Epithelial cell of esophagus (primary cell): Measurements from ENCODE around the gene LIN37.
A peak's percentile ranks its signal among the peaks of the same experiment; 100 is the strongest.

Experiments used
- DNase-seq: peaks from one replicate; pipeline ENCODE4 v3.0.0; 2010; ENCODE audit warnings: low read depth
- H3K4me3 ChIP-seq: 2 replicates; pipeline ENCODE4 v1.5.1; 2011; ENCODE audit warnings: mild to moderate bottlenecking, low read length, control low read depth
- TF ChIP-seq, protein P1 (sequence below): IDR thresholded peaks from 2 replicates; pipeline ENCODE4 v1.5.1; 2011; ENCODE audit warnings: low read depth, mild to moderate bottlenecking, low read length, control low read depth, inconsistent platforms; ENCODE audit not compliant: insufficient read depth; ENCODE audit errors: missing control alignments

The LIN37 gene

DNA sequence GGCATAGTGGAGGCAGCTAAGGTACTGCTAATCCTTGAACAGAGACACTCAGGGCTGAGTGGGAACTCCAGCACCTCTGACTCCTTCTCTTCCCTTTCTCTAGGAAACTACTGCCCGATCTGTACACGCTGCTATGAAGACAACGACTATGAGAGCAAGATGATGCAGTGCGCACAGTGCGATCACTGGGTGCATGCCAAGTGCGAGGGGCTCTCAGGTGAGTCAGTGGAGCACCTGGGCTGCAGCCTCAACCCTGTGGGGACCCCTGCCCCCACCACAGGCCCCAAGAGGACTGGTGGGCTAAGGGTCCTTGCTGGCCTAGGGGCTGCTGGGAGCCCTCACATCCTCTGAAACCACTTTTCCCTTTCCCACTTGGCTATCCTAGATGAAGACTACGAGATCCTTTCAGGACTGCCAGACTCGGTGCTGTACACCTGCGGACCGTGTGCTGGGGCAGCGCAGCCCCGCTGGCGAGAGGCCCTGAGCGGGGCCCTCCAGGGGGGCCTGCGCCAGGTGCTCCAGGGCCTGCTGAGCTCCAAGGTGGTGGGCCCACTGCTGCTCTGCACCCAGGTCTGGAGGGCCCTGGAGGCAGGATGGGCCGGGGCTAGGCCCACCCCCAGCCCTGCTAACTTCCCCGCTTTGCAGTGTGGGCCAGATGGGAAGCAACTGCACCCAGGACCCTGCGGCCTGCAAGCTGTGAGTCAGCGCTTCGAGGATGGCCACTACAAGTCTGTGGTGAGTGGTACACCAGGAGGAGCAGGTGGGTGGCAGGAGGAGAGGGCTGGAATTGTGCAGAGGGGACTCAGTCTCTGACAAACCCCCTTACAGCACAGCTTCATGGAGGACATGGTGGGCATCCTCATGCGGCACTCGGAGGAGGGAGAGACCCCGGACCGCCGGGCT is 21.1 kb upstream of the LIN37 start:
- no peak for DNase-seq
- TF ChIP-seq, protein P1, sequence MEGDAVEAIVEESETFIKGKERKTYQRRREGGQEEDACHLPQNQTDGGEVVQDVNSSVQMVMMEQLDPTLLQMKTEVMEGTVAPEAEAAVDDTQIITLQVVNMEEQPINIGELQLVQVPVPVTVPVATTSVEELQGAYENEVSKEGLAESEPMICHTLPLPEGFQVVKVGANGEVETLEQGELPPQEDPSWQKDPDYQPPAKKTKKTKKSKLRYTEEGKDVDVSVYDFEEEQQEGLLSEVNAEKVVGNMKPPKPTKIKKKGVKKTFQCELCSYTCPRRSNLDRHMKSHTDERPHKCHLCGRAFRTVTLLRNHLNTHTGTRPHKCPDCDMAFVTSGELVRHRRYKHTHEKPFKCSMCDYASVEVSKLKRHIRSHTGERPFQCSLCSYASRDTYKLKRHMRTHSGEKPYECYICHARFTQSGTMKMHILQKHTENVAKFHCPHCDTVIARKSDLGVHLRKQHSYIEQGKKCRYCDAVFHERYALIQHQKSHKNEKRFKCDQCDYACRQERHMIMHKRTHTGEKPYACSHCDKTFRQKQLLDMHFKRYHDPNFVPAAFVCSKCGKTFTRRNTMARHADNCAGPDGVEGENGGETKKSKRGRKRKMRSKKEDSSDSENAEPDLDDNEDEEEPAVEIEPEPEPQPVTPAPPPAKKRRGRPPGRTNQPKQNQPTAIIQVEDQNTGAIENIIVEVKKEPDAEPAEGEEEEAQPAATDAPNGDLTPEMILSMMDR, result no peak

DNA sequence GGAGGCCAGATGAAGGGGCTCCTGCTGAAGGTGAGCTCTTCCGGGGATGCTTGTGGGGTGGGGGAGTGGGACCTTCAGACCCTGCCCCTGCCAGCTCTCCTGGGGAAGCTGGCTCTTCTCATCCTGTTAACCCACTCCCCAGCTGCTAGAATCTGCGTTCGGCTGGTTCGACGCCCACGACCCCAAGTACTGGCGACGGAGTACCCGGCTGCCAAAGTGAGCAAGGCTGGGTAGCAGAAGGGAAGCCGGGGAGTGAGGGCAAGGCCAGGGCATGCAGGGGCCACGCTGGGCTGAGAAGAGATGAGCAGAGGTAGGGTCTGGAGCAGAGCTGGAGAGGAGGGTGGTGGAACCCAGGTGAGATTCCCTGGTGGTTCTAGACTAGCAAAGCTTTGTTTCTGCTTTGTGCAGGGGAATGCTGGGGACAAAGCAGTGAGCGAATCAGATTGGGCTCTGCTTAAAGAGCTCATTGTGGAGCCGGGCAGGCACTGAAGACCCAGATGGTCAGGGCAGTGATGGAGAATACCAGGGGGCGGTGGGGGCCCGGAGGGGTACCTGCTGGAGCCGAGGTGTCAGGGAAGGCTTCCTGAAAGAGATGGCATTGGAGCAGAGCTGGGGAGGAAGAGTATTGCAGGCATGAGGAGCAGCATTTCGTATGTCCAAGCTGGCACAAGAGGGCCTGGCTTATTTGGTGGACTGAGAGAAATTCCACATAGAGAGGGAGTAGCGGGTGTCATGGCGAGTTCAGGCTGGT is 20.2 kb upstream of the LIN37 start:
- DNase-seq, result no peak
- TF ChIP-seq, protein P1, result no peak
- no peak overlapping the region for H3K4me3 ChIP-seq

More for the DNA sequence above, 21.1 kb upstream of the LIN37 start:
- no peak overlapping the region for H3K4me3 ChIP-seq

DNA sequence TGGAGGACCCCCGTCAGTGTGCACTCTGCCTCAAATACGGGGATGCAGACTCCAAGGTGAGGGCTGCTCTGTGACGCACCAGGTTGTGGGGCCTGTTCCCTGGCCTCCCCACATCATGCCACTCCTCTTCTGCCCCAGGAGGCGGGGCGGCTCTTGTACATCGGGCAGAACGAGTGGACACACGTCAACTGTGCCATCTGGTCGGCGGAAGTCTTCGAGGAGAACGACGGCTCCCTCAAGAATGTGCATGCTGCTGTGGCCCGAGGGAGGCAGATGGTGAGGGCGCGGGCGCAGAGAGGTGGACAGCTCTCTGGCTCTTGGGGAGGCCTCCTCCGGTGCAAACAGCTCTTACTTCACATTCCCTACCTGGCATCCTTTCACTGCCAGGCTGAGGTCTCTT is 19.4 kb upstream of the LIN37 start:
- TF ChIP-seq, protein P1, result no peak
- DNase-seq, result no peak
- H3K4me3 ChIP-seq, result no peak overlapping the region

GRCh38 chr19:35729763-35730162 is 18.6 kb upstream of the LIN37 start:
- TF ChIP-seq, protein P1, result no peak
- no peak for DNase-seq
- no peak overlapping the region for H3K4me3 ChIP-seq

DNA sequence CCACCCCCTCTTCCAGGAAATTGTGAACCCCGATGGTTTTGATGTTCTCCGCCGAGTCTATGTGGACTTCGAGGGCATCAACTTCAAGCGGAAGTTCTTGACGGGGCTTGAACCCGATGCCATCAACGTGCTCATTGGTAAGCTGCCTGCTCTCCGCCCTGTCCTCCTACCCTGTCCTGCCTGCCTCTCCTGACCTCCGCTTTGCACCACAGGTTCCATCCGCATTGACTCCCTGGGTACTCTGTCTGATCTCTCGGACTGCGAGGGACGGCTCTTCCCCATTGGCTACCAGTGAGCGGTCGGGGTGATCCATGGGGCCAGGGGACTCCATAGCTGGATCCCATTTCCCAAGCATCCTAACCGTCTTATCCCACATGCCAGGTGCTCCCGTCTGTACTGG is 18.1 kb upstream of the LIN37 start:
- DNase-seq, result no peak
- H3K4me3 ChIP-seq, result no peak overlapping the region
- TF ChIP-seq, protein P1, result no peak

DNA sequence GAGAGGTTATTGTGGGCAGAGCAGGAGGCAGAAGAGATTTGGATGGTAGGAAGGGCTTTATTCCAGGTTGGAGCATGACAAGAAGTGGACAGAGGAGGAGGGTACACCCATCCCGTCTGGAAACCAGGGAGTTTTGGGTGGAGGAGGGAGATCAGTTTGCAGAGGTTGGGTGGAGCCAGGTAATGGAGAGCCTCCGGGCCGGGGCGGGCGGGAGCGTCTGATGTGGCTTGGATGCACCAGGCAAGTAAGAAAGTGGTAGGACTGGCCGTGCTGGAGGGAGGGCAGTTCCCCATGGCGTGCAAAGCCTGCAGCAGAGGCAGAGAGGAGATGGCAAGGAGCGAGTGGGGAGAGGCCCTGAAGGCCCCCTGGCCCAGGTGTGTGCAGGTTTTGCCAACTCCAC is 17.0 kb upstream of the LIN37 start:
- peak; percentile 61 for DNase-seq
- no peak overlapping the region for H3K4me3 ChIP-seq
- TF ChIP-seq, protein P1, result no peak
